Measurements from ENCODE around the gene DTNB. TPM values are rescaled to one million over a fixed set of nuclear protein-coding genes. Genes with fewer than 3 reads are reported as not detected.

DTNB gene
- total RNA-seq, 2 experiments from 2014 or later, result 27.3 to 29.1 TPM

GRCh38 chr2:25597881-25598280, 75.5 kb downstream of the DTNB start:
- ATAC-seq, result peak; percentile 27
- peaks cover 2% of the 10 kb centered on the region for H3K36me3 Mint-ChIP-seq (ENCODE audit: low read depth)

DNA sequence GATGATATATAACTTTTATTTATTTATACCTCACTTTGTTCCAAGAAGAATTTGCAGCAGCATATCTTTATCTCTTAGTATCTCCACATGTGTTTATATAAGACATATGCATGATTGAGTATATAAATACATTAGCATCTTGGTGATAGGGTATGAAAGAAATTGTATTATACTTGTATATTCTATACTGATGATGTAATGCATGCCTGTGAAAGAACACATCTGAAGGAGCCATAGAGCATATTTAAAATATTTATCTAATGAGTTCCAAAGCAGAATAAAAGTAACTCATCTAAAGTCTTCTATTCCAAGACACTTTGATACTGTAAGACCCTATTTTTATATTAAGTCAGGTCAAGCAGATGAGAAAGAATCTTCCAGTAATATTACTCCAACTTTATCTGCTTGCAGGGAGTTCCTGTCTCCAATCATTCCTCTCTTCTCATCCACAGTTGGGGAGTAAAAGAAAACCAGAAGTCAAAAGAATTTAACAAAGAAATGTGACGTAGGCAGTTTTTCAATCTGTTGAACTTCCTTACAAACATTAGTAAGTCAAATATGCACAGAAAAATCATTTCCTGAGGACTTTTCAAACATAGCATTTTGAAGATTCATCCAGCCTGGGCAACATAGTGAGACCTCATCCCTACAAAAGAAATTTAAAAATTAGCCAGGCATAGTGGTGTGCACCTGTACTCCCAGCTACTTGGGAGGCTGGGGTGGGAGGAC, 76.7 kb downstream of the DTNB start:
- ATAC-seq, result no peak
- no peaks in the 10 kb centered on the region for H3K27me3 Mint-ChIP-seq
- H3K9me3 Mint-ChIP-seq, result no peaks in the 10 kb centered on the region
- CTCF ChIA-PET, result interaction anchor here (1.0 to 2.1 kb wide), 3 partner anchors 10 to 527 kb away, joined by 3 to 13 read pairs (median 7); no protein-coding TSS in a partner anchor
- TF ChIP-seq, protein P1, sequence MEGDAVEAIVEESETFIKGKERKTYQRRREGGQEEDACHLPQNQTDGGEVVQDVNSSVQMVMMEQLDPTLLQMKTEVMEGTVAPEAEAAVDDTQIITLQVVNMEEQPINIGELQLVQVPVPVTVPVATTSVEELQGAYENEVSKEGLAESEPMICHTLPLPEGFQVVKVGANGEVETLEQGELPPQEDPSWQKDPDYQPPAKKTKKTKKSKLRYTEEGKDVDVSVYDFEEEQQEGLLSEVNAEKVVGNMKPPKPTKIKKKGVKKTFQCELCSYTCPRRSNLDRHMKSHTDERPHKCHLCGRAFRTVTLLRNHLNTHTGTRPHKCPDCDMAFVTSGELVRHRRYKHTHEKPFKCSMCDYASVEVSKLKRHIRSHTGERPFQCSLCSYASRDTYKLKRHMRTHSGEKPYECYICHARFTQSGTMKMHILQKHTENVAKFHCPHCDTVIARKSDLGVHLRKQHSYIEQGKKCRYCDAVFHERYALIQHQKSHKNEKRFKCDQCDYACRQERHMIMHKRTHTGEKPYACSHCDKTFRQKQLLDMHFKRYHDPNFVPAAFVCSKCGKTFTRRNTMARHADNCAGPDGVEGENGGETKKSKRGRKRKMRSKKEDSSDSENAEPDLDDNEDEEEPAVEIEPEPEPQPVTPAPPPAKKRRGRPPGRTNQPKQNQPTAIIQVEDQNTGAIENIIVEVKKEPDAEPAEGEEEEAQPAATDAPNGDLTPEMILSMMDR (IDR thresholded peaks at IDR 0.05), result no peak
- POLR2A ChIA-PET, result interaction anchor here (0.8 kb wide), 1 partner anchor 12 kb away, joined by 3 read pairs; no protein-coding TSS in a partner anchor
- no peak for DNase-seq
- H3K4me1 Mint-ChIP-seq (ENCODE audit: low read depth), result peaks cover 20% of the 10 kb centered on the region
- intact Hi-C loops (cut with micrococcal nuclease), result no loop called here
- H3K4me3 Mint-ChIP-seq, result no peak overlapping the region
- H3K36me3 Mint-ChIP-seq (ENCODE audit: low read depth), result peaks cover 2% of the 10 kb centered on the region
- H3K27ac Mint-ChIP-seq, result no peak overlapping the region

More at GRCh38 chr2:25597881-25598280, 75.5 kb downstream of the DTNB start:
- H3K4me1 Mint-ChIP-seq (ENCODE audit: low read depth), result peaks cover 15% of the 10 kb centered on the region
- TF ChIP-seq, protein P1 (IDR thresholded peaks at IDR 0.05), result no peak
- DNase-seq, result no peak
- intact Hi-C loops (cut with micrococcal nuclease), result no loop called here
- ChIA-PET POLR2A (no interaction called here), CTCF (interaction anchor here (1.0 to 2.1 kb wide), 5 partner anchors 9 to 526 kb away, joined by 3 to 13 read pairs (median 5); no protein-coding TSS in a partner anchor)
- no peaks in the 10 kb centered on the region for H3K27me3 Mint-ChIP-seq
- no peaks in the 10 kb centered on the region for H3K9me3 Mint-ChIP-seq
- no peak overlapping the region for H3K27ac Mint-ChIP-seq
- no peak overlapping the region for H3K4me3 Mint-ChIP-seq

DNA sequence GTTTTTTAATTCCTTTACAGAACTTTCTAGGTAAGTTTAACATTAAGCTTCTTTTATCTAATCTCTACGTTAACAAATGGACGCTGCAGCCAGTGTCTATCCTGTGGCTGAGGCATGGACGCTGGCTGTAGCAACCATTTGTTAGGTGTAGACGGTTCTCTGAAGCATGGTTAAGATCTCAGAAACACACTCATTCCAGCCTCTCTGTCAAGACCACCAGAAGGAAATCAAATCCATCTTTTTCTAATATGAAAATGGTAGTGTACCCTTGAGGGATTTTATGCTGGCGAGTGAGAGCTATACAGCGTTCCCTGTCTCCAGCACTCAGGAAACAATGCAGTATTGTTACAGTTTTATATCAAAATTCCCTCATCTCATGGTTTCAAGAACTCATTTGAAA, 78.0 kb downstream of the DTNB start:
- ATAC-seq, result no peak
- Mint-ChIP-seq H3K4me1 (ENCODE audit: low read depth) (peaks cover 17% of the 10 kb centered on the region), H3K27me3 (no peaks in the 10 kb centered on the region), H3K4me3 (no peak overlapping the region), H3K9me3 (no peaks in the 10 kb centered on the region), H3K36me3 (ENCODE audit: low read depth) (no peaks in the 10 kb centered on the region), H3K27ac (no peak overlapping the region)
- intact Hi-C loops (cut with micrococcal nuclease), result no loop called here
- no peak for DNase-seq
- CTCF ChIA-PET, result interaction anchor here (0.7 to 1.4 kb wide), 3 partner anchors 8 to 363 kb away, joined by 3 to 7 read pairs (median 3); no protein-coding TSS in a partner anchor
- TF ChIP-seq, protein P1 (IDR thresholded peaks at IDR 0.05), result no peak
- POLR2A ChIA-PET, result interaction anchor here (0.6 to 1.5 kb wide), 3 partner anchors 10 to 127 kb away, joined by 3 read pairs; no protein-coding TSS in a partner anchor

DNA sequence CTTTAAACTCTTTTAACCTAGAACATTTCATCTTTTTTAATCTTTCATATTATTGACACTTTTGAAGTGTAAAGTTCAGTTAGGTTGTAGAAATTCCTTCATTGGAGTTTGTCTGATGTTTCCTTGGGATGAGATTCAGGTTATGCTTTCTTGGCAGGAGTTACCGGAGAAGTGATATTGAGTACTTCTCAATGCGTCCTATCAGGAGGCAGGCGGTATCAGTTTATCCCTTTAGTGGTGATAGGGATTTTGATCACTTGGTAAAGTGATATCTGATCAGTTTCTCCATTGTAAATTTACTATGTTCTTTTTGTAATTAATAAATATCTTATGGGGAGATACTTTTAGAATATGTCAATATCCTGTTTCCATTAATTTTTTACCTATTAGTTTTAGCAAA, 78.4 kb downstream of the DTNB start:
- Mint-ChIP-seq H3K4me3 (no peak overlapping the region), H3K4me1 (ENCODE audit: low read depth) (peaks cover 17% of the 10 kb centered on the region), H3K36me3 (ENCODE audit: low read depth) (no peaks in the 10 kb centered on the region), H3K27ac (no peak overlapping the region), H3K9me3 (no peaks in the 10 kb centered on the region), H3K27me3 (no peaks in the 10 kb centered on the region)
- ChIA-PET POLR2A (interaction anchor here (1.5 kb wide), 1 partner anchor 10 kb away, joined by 3 read pairs; no protein-coding TSS in a partner anchor), CTCF (interaction anchor here (0.7 to 1.4 kb wide), 3 partner anchors 9 to 363 kb away, joined by 3 to 7 read pairs (median 3); no protein-coding TSS in a partner anchor)
- ATAC-seq (no peak), DNase-seq (no peak)
- TF ChIP-seq, protein P1 (IDR thresholded peaks at IDR 0.05), result no peak
- intact Hi-C loops (cut with micrococcal nuclease), result no loop called here
